K562 (cell line): ENCODE measurements around the gene TMC4. TPM values are rescaled to one million over a fixed set of nuclear protein-coding genes. Genes with fewer than 3 reads are reported as not detected.

Experiments used
- FOXA3 ChIP-seq, 2 experiments: fragments of 450-650 bp in 1 of 2; sonication (generic) in 1 of 2; formaldehyde crosslinking; IDR thresholded peaks in 1 of 2; conservative IDR thresholded peaks in 1 of 2; 2 replicates each; pipeline versions ENCODE4 v1.4.0 to v1.8.0; 2020 to 2022; ENCODE audit warnings: mild to moderate bottlenecking in 2 of 2, missing genetic modification reagents in 1 of 2
- HDAC1 ChIP-seq, 2 experiments: fragments of 450-650 bp; IDR thresholded peaks; 2 replicates each; pipeline ENCODE4 v1.6.1; 2016 to 2017; ENCODE audit warnings: inconsistent platforms in 1 of 2, mild to moderate bottlenecking in 1 of 2, moderate library complexity in 1 of 2
- HEY1 ChIP-seq: fragments of 250-450 bp; sonication (Bioruptor Pico); IDR thresholded peaks from 2 replicates; pipeline ENCODE4 v1.5.0; 2020; ENCODE audit warnings: mild to moderate bottlenecking, moderate library complexity, borderline replicate concordance
- KDM4B ChIP-seq, 2 experiments: fragments of 450-650 bp in 1 of 2; sonication (generic) in 1 of 2; IDR thresholded peaks; 2 replicates each; pipeline ENCODE4 v1.6.1; 2016 to 2017; ENCODE audit warnings: borderline replicate concordance in 2 of 2, antibody characterized with exemption in 1 of 2, low read depth in 1 of 2, mild to moderate bottlenecking in 1 of 2
- L3MBTL2 ChIP-seq: fragments of 450-650 bp; IDR thresholded peaks from 2 replicates; pipeline ENCODE4 v1.6.1; 2016; ENCODE audit warnings: mild to moderate bottlenecking, moderate library complexity
- MTF1 ChIP-seq: fragments of 250-450 bp; sonication (Bioruptor Pico); IDR thresholded peaks from 2 replicates; pipeline ENCODE4 v1.9.0; 2021; ENCODE audit warnings: moderate library complexity, mild to moderate bottlenecking, inconsistent platforms, borderline replicate concordance
- NFIC ChIP-seq: fragments of 450-650 bp; IDR thresholded peaks from 2 replicates; pipeline ENCODE4 v1.6.1; 2017; ENCODE audit warnings: mild to moderate bottlenecking, inconsistent platforms
- POLR2A ChIP-seq: fragments of 450-650 bp; conservative IDR thresholded peaks from 2 replicates; pipeline ENCODE4 v1.6.1; 2016
- RBM25 ChIP-seq: fragments of 200-400 bp; formaldehyde crosslinking; IDR thresholded peaks from 2 replicates; pipeline ENCODE4 v1.6.1; 2018; ENCODE audit warnings: low read length, low read depth, moderate library complexity; ENCODE audit not compliant: severe bottlenecking
- RCOR1 ChIP-seq, 2 experiments: IDR thresholded peaks; 2 replicates each; pipeline ENCODE4 v1.6.1; 2012; ENCODE audit warnings: low read depth in 2 of 2, low read length in 2 of 2, borderline replicate concordance in 1 of 2, improper control_type of control experiment in 1 of 2
- SRSF7 ChIP-seq: fragments of 200-400 bp; formaldehyde crosslinking; optimal IDR thresholded peaks from 2 replicates; pipeline ENCODE3; 2017; ENCODE audit warnings: mild to moderate bottlenecking, low read depth, low read length
- STAT6 ChIP-seq: sonication (generic); formaldehyde crosslinking; IDR thresholded peaks from 2 replicates; pipeline ENCODE4 v1.8.1; 2023; ENCODE audit warnings: mild to moderate bottlenecking, missing genetic modification reagents
- TEAD2 ChIP-seq: fragments of 450-650 bp; IDR thresholded peaks from 2 replicates; pipeline ENCODE4 v1.6.1; 2016; ENCODE audit warnings: missing genetic modification characterization, control low read depth, missing compliant biosample characterization
- TGIF2 ChIP-seq: sonication (generic); formaldehyde crosslinking; IDR thresholded peaks from 2 replicates; pipeline ENCODE4 v1.8.1; 2022; ENCODE audit warnings: mild to moderate bottlenecking, missing genetic modification reagents, moderate library complexity
- ZNF143 ChIP-seq: sonication (generic); formaldehyde crosslinking; IDR thresholded peaks from 2 replicates; pipeline ENCODE4 v1.9.0; 2022; ENCODE audit warnings: mild to moderate bottlenecking, missing genetic modification reagents
- ZNF263 ChIP-seq: sonication (generic); formaldehyde crosslinking; IDR thresholded peaks from 2 replicates; pipeline ENCODE4 v1.8.0; 2022; ENCODE audit warnings: mild to moderate bottlenecking, missing genetic modification reagents, borderline replicate concordance
- ZNF384 ChIP-seq: IDR thresholded peaks from 2 replicates; pipeline ENCODE4 v1.6.1; 2012; ENCODE audit warnings: low read depth, low read length, improper control_type of control experiment
- polyA plus RNA-seq, 8 experiments: library from polyadenylated mRNA; depleted of rRNA in 4 of 8; stranded (reverse) in 5 of 8; unstranded in 3 of 8; fragments of >200 nt; fragmentation: Nextera tagmentation in 2 of 8; fragmentation: Illumina TruSeq in 1 of 8; extraction: Ambion mirVana in 2 of 8; extraction: Trizol in 1 of 8; gene quantifications; 2 replicates each; pipeline versions ENCODE4 v1.2.1 to v1.2.3, GENCODE V29; 2011 to 2014; ENCODE audit warnings: inconsistent platforms in 1 of 8, missing spikeins in 1 of 8
- total RNA-seq, 7 experiments: library from RNA; depleted of rRNA in 6 of 7; stranded (reverse); fragments of >200 nt in 6 of 7; fragmentation: Illumina TruSeq in 2 of 7; extraction: Trizol in 2 of 7; gene quantifications; 2 replicates each; pipeline versions ENCODE4 v1.2.1 to v1.2.3, GENCODE V29; 2011 to 2021; ENCODE audit warnings: low replicate concordance in 1 of 7
- TF ChIP-seq, protein P1 (sequence below): fragments of 250-450 bp; sonication (Bioruptor Pico); IDR thresholded peaks from 2 replicates; pipeline ENCODE4 v1.8.0; 2021; ENCODE audit warnings: moderate library complexity, mild to moderate bottlenecking, inconsistent platforms
- TF ChIP-seq, protein P2 (sequence below): fragments of 450-650 bp; IDR thresholded peaks from 2 replicates; pipeline ENCODE4 v1.7.1; 2018; ENCODE audit warnings: mild to moderate bottlenecking, low read depth; ENCODE audit not compliant: partially characterized antibody

TMC4 gene
- total and polyA plus RNA-seq, 9 of the 15 experiments (the other 6 are each of a cell fraction or from before 2014, with no cell fraction given), result 0.12 to 0.79 (median 0.36) TPM; not detected in 2

GRCh38 chr19:54159352-54160181, 13.4 kb downstream of the TMC4 start, which contains the start of gene LENG1 (continued):
- TF ChIP-seq NFIC (no peak), TEAD2 (tag) (no peak), HEY1 (CRISPR knock-in tag) (no peak), RCOR1 (IDR thresholded peaks at IDR 0.05; ENCODE audit: borderline replicate concordance in 1 of 2, low read depth in 2 of 2, low read length in 2 of 2) (peak; percentile 6 to 58; a peak in 2 of 4 replicates), RBM25 (peak; percentile 98), FOXA3 (CRISPR knock-in tag; conservative IDR thresholded peaks at IDR 0.05 in 1 of 2, IDR thresholded peaks at IDR 0.05 in 1 of 2) (0 out of 4 replicates have a peak, but pooled peaks of 1 of the 2 experiments have one; percentile 62), HDAC1 (IDR thresholded peaks at IDR 0.05) (peak in 1 of 2 experiments; percentile 69; a peak in 2 of 4 replicates), L3MBTL2 (peak; percentile 95), ZNF143 (0 out of 2 replicates have a peak, but pooled peaks have one; percentile 7), ZNF263 (CRISPR knock-in tag) (no peak; the same call in 1 of the 2 replicates), MTF1 (CRISPR knock-in tag) (no peak), ZNF384 (no peak), SRSF7 (no peak), KDM4B (IDR thresholded peaks at IDR 0.05; ENCODE audit: borderline replicate concordance in 2 of 2, low read depth in 1 of 2) (peak in 1 of 2 experiments; percentile 89; a peak in 2 of 4 replicates), TGIF2 (CRISPR knock-in tag) (no peak), POLR2A (peak; percentile 89), STAT6 (CRISPR knock-in tag) (peak; percentile 25; the same call in 1 of the 2 replicates)
- TF ChIP-seq, protein P1, sequence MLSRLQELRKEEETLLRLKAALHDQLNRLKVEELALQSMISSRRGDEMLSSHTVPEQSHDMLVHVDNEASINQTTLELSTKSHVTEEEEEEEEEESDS, result no peak
- TF ChIP-seq, protein P2, sequence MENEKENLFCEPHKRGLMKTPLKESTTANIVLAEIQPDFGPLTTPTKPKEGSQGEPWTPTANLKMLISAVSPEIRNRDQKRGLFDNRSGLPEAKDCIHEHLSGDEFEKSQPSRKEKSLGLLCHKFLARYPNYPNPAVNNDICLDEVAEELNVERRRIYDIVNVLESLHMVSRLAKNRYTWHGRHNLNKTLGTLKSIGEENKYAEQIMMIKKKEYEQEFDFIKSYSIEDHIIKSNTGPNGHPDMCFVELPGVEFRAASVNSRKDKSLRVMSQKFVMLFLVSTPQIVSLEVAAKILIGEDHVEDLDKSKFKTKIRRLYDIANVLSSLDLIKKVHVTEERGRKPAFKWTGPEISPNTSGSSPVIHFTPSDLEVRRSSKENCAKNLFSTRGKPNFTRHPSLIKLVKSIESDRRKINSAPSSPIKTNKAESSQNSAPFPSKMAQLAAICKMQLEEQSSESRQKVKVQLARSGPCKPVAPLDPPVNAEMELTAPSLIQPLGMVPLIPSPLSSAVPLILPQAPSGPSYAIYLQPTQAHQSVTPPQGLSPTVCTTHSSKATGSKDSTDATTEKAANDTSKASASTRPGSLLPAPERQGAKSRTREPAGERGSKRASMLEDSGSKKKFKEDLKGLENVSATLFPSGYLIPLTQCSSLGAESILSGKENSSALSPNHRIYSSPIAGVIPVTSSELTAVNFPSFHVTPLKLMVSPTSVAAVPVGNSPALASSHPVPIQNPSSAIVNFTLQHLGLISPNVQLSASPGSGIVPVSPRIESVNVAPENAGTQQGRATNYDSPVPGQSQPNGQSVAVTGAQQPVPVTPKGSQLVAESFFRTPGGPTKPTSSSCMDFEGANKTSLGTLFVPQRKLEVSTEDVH, result peak; percentile 45
